ENCODE measurements around the gene TXNRD1. TPM values are rescaled to one million over a fixed set of nuclear protein-coding genes. Genes with fewer than 3 reads are reported as not detected.

Gene TXNRD1
- total RNA-seq, 1 experiment from 2014 or later: 327 TPM

GRCh38 chr12:104222976-104223375 lies 7.4 kb downstream of the TXNRD1 start:
- H2AFZ ChIP-seq (ENCODE audit: low read depth, low read length, poor library complexity, severe bottlenecking): peak overlapping the region; percentile 67
- H3K9me2 ChIP-seq (ENCODE audit: insufficient read depth): no peaks in the 10 kb centered on the region
- intact Hi-C loops (cut with micrococcal nuclease): loop anchor here (5.0 kb wide), 1 partner anchor 34 kb away; no protein-coding TSS in a partner anchor
- H3K27ac ChIP-seq (ENCODE audit: low read depth, low read length): no peak overlapping the region
- H3K4me2 ChIP-seq (ENCODE audit: low read length): peak overlapping the region; percentile 44
- ATAC-seq (no peak), DNase-seq (ENCODE audit: low read depth, low spot score) (no peak)
- H3K36me3 ChIP-seq (ENCODE audit: control insufficient read depth in 1 of 2, insufficient read depth in 2 of 2, low read length in 2 of 2): no peaks in the 10 kb centered on the region
- ChIA-PET POLR2A (interaction anchor here (1.0 to 1.8 kb wide), 6 partner anchors 20 to 68 kb away, joined by 3 to 6 read pairs (median 4); no protein-coding TSS in a partner anchor), CTCF (no interaction called here), RAD21 (ENCODE audit: low non-redundant PET in 1 of 2, low total read pairs in 2 of 2, uncharacterized antibody in 2 of 2, unreplicated experiment in 2 of 2) (interaction anchor here in 1 of 2 experiments (0.6 kb wide), 1 partner anchor 54 kb away, joined by 4 read pairs; no protein-coding TSS in a partner anchor)
- no TSS peak for BruUV-seq (replicated peaks)
- H3K4me1 ChIP-seq (ENCODE audit: control insufficient read depth in 1 of 2, insufficient read depth in 2 of 2, low read length in 2 of 2): peaks cover 54 to 65% of the 10 kb centered on the region in 2 experiments
- no peaks in the 10 kb centered on the region for H3K79me2 ChIP-seq (ENCODE audit: insufficient read depth, low read length)
- H3K9ac ChIP-seq (ENCODE audit: low read length): 0 out of 2 replicates have a peak overlapping the region, but pooled peaks have one; percentile 8
- TF ChIP-seq, protein P1, sequence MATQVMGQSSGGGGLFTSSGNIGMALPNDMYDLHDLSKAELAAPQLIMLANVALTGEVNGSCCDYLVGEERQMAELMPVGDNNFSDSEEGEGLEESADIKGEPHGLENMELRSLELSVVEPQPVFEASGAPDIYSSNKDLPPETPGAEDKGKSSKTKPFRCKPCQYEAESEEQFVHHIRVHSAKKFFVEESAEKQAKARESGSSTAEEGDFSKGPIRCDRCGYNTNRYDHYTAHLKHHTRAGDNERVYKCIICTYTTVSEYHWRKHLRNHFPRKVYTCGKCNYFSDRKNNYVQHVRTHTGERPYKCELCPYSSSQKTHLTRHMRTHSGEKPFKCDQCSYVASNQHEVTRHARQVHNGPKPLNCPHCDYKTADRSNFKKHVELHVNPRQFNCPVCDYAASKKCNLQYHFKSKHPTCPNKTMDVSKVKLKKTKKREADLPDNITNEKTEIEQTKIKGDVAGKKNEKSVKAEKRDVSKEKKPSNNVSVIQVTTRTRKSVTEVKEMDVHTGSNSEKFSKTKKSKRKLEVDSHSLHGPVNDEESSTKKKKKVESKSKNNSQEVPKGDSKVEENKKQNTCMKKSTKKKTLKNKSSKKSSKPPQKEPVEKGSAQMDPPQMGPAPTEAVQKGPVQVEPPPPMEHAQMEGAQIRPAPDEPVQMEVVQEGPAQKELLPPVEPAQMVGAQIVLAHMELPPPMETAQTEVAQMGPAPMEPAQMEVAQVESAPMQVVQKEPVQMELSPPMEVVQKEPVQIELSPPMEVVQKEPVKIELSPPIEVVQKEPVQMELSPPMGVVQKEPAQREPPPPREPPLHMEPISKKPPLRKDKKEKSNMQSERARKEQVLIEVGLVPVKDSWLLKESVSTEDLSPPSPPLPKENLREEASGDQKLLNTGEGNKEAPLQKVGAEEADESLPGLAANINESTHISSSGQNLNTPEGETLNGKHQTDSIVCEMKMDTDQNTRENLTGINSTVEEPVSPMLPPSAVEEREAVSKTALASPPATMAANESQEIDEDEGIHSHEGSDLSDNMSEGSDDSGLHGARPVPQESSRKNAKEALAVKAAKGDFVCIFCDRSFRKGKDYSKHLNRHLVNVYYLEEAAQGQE (IDR thresholded peaks at IDR 0.05; ENCODE audit: low read depth): no peak
- TF ChIP-seq CBX3 (IDR thresholded peaks at IDR 0.05; ENCODE audit: low read depth) (no peak), ZNF274 (IDR thresholded peaks at IDR 0.05; ENCODE audit: low read depth, low read length) (no peak), EGR1 (IDR thresholded peaks at IDR 0.05; ENCODE audit: low read depth) (no peak), JUND (IDR thresholded peaks at IDR 0.05) (no peak), MAX (IDR thresholded peaks at IDR 0.05) (no peak), YY1 (IDR thresholded peaks at IDR 0.05; ENCODE audit: extremely low read depth, insufficient replicate concordance, low read depth, low read length) (no peak), POLR2AphosphoS5 (IDR thresholded peaks at IDR 0.05; ENCODE audit: low read depth, low read length) (no peak), ZBTB33 (IDR thresholded peaks at IDR 0.05; ENCODE audit: extremely low read depth, insufficient replicate concordance, low read length) (no peak), SRF (IDR thresholded peaks at IDR 0.05; ENCODE audit: low read depth) (no peak), FOSL1 (IDR thresholded peaks at IDR 0.05; ENCODE audit: low read depth) (no peak), ZFX (IDR thresholded peaks at IDR 0.05) (no peak), POLR2A (IDR thresholded peaks at IDR 0.05; ENCODE audit: borderline replicate concordance, extremely low read depth, insufficient read depth, insufficient read length) (no peak), TCF7L2 (IDR thresholded peaks at IDR 0.05; ENCODE audit: borderline replicate concordance, extremely low read depth, insufficient read depth, insufficient read length) (no peak), ELF1 (IDR thresholded peaks at IDR 0.05; ENCODE audit: borderline replicate concordance, low read depth) (no peak)
- TF ChIP-seq, protein P2, sequence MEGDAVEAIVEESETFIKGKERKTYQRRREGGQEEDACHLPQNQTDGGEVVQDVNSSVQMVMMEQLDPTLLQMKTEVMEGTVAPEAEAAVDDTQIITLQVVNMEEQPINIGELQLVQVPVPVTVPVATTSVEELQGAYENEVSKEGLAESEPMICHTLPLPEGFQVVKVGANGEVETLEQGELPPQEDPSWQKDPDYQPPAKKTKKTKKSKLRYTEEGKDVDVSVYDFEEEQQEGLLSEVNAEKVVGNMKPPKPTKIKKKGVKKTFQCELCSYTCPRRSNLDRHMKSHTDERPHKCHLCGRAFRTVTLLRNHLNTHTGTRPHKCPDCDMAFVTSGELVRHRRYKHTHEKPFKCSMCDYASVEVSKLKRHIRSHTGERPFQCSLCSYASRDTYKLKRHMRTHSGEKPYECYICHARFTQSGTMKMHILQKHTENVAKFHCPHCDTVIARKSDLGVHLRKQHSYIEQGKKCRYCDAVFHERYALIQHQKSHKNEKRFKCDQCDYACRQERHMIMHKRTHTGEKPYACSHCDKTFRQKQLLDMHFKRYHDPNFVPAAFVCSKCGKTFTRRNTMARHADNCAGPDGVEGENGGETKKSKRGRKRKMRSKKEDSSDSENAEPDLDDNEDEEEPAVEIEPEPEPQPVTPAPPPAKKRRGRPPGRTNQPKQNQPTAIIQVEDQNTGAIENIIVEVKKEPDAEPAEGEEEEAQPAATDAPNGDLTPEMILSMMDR (IDR thresholded peaks at IDR 0.05 in 2 of 3, conservative IDR thresholded peaks at IDR 0.05 in 1 of 3; ENCODE audit: borderline replicate concordance in 1 of 3, insufficient read depth in 1 of 3, low read depth in 2 of 3, low read length in 2 of 3): no peak
- peak overlapping the region in 1 of 2 experiments; percentile 4; a peak in 1 of 4 replicates for H3K4me3 ChIP-seq (replicated peaks in 1 of 2; ENCODE audit: low read depth in 1 of 2, low read length in 2 of 2)
- no peaks in the 10 kb centered on the region for H4K20me1 ChIP-seq (ENCODE audit: insufficient read depth)
- H3K27me3 ChIP-seq (ENCODE audit: insufficient read depth, low read length): no peaks in the 10 kb centered on the region
- H3K9me3 ChIP-seq (ENCODE audit: control insufficient read depth in 1 of 2, insufficient read depth in 1 of 2, low read depth in 1 of 2, low read length in 2 of 2): no peaks in the 10 kb centered on the region
